Measurements from ENCODE around the gene NSMCE3.

- no peak for TF ChIP-seq EZH2 (IDR thresholded peaks at IDR 0.05)
- TF ChIP-seq, protein P1, sequence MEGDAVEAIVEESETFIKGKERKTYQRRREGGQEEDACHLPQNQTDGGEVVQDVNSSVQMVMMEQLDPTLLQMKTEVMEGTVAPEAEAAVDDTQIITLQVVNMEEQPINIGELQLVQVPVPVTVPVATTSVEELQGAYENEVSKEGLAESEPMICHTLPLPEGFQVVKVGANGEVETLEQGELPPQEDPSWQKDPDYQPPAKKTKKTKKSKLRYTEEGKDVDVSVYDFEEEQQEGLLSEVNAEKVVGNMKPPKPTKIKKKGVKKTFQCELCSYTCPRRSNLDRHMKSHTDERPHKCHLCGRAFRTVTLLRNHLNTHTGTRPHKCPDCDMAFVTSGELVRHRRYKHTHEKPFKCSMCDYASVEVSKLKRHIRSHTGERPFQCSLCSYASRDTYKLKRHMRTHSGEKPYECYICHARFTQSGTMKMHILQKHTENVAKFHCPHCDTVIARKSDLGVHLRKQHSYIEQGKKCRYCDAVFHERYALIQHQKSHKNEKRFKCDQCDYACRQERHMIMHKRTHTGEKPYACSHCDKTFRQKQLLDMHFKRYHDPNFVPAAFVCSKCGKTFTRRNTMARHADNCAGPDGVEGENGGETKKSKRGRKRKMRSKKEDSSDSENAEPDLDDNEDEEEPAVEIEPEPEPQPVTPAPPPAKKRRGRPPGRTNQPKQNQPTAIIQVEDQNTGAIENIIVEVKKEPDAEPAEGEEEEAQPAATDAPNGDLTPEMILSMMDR (IDR thresholded peaks at IDR 0.05), result no peak
Observed at GRCh38 chr15:29216955-29217354, 52.7 kb downstream of the NSMCE3 start.

All from neural progenitor cell (in vitro differentiated cells).